GM12878 (cell line): Measurements from ENCODE around the gene RALGDS. TPM values are rescaled to one million over a fixed set of nuclear protein-coding genes. Genes with fewer than 3 reads are reported as not detected.

Experiments
- BCL11A ChIP-seq: IDR thresholded peaks from 2 replicates; pipeline ENCODE4 v1.6.1; 2011; ENCODE audit warnings: low read depth, low read length
- HSF1 ChIP-seq: fragments of 150-350 bp; IDR thresholded peaks from 2 replicates; pipeline ENCODE4 v1.6.1; 2014; ENCODE audit warnings: mild to moderate bottlenecking, low read depth, low read length
- KAT2A ChIP-seq: conservative IDR thresholded peaks from 2 replicates; pipeline ENCODE4 v1.6.1; 2011; ENCODE audit warnings: low read depth, low read length; ENCODE audit not compliant: control insufficient read depth
- KDM1A ChIP-seq: fragments of 200-600 bp; sonication (generic); IDR thresholded peaks from 2 replicates; pipeline ENCODE4 v1.6.1; 2016; ENCODE audit warnings: borderline replicate concordance
- MXI1 ChIP-seq: fragments of 150-350 bp; IDR thresholded peaks from 2 replicates; pipeline ENCODE4 v1.6.1; 2011; ENCODE audit warnings: low read depth, mild to moderate bottlenecking, inconsistent platforms, low read length, improper control_type of control experiment
- PAX5 ChIP-seq: IDR thresholded peaks from 2 replicates; pipeline ENCODE4 v1.6.1; 2011; ENCODE audit warnings: low read depth, low read length, borderline replicate concordance
- PKNOX1 ChIP-seq: fragments of 450-650 bp; IDR thresholded peaks from 2 replicates; pipeline ENCODE4 v1.6.1; 2016; ENCODE audit warnings: mild to moderate bottlenecking
- RAD21 ChIP-seq: IDR thresholded peaks from 2 replicates; pipeline ENCODE4 v1.6.1; 2011; ENCODE audit warnings: mild to moderate bottlenecking, low read depth, low read length, moderate library complexity; ENCODE audit not compliant: insufficient read depth
- TARDBP ChIP-seq: IDR thresholded peaks from 2 replicates; pipeline ENCODE4 v1.6.1; 2016; ENCODE audit warnings: borderline replicate concordance
- ZBTB4 ChIP-seq: fragments of 450-650 bp; formaldehyde crosslinking; IDR thresholded peaks from 2 replicates; pipeline ENCODE4 v1.4.0; 2022; ENCODE audit warnings: mild to moderate bottlenecking, moderate library complexity
- polyA plus RNA-seq, 11 experiments: library from polyadenylated mRNA; depleted of rRNA in 4 of 11; unstranded in 6 of 11; stranded (reverse) in 5 of 11; fragments of >200 nt; fragmentation: Nextera tagmentation in 4 of 11; fragmentation: Illumina TruSeq in 1 of 11; extraction: Ambion mirVana in 4 of 11; extraction: Trizol in 1 of 11; gene quantifications; 1 replicate in 1 of 11; 2 replicates in 10 of 11; pipeline versions ENCODE4 v1.2.1 to v1.2.3, GENCODE V29; 2011 to 2016; ENCODE audit warnings: inconsistent platforms in 2 of 11, missing spikeins in 2 of 11, low read depth in 1 of 11
- total RNA-seq, 4 experiments: library from RNA; depleted of rRNA in 3 of 4; stranded (reverse); fragments of >200 nt in 3 of 4; fragmentation: Illumina TruSeq in 1 of 4; extraction: Trizol in 1 of 4; gene quantifications; 2 replicates each; pipeline versions ENCODE4 v1.2.1 to v1.2.3, GENCODE V29; 2013 to 2021
- TF ChIP-seq, protein P1 (sequence below): IDR thresholded peaks from 2 replicates; pipeline ENCODE4 v1.6.1; 2011; ENCODE audit warnings: borderline replicate concordance, low read depth, mild to moderate bottlenecking, moderate library complexity, low read length; ENCODE audit not compliant: insufficient read depth, poor library complexity, severe bottlenecking
- TF ChIP-seq, protein P2 (sequence below): IDR thresholded peaks from 2 replicates; pipeline ENCODE4 v1.6.1; 2012; ENCODE audit warnings: low read length, inconsistent platforms
- TF ChIP-seq, protein P3 (sequence below): fragments of 450-650 bp; IDR thresholded peaks from 2 replicates; pipeline ENCODE4 v1.6.1; 2017; ENCODE audit warnings: mild to moderate bottlenecking, moderate library complexity

Gene RALGDS
- total and polyA plus RNA-seq, 10 of the 15 experiments (the other 5 are each of a cell fraction or from before 2014, with no cell fraction given) = 1.3 to 48.6 (median 21.2) TPM

DNA sequence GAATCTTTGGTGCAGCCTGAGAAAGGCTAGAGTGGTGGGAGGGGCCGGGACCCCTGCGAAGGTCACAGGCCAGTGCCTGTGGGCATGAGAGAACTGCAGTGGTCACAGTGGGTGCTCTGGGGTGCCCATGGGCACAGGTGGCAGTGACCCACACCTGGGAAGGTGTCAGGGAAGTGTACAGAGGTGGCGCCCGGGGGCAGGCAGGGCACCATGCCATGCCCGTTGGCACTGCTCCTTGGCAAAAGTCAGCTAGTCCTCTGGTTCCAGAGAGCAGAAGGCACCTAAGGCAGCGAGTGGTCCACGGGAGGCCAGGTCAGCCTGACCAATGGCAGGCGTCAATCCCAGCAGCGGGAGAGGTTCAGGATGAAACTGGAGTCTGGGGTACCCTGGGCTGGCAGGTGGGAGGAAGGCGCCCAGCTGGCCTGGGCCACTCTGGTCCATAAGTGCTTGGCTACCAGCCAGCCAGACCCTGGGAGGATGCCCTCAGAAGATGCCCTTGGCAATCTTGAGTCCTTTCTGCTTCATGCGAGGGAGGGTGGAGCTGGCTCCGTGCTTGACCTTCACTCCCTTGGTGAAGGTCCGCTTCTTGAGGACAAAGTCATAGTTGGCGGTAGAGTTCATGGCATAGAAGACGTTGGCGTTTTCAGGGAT, 22.8 kb downstream of the RALGDS start (continued):
- TF ChIP-seq BCL11A (no peak), ZBTB4 (CRISPR knock-in tag) (no peak), HSF1 (no peak), KDM1A (no peak), PKNOX1 (no peak), RAD21 (no peak), MXI1 (no peak), KAT2A (no peak), PAX5 (no peak), TARDBP (no peak)
- TF ChIP-seq, protein P1, sequence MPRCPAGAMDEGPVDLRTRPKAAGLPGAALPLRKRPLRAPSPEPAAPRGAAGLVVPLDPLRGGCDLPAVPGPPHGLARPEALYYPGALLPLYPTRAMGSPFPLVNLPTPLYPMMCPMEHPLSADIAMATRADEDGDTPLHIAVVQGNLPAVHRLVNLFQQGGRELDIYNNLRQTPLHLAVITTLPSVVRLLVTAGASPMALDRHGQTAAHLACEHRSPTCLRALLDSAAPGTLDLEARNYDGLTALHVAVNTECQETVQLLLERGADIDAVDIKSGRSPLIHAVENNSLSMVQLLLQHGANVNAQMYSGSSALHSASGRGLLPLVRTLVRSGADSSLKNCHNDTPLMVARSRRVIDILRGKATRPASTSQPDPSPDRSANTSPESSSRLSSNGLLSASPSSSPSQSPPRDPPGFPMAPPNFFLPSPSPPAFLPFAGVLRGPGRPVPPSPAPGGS = no peak
- TF ChIP-seq, protein P2, sequence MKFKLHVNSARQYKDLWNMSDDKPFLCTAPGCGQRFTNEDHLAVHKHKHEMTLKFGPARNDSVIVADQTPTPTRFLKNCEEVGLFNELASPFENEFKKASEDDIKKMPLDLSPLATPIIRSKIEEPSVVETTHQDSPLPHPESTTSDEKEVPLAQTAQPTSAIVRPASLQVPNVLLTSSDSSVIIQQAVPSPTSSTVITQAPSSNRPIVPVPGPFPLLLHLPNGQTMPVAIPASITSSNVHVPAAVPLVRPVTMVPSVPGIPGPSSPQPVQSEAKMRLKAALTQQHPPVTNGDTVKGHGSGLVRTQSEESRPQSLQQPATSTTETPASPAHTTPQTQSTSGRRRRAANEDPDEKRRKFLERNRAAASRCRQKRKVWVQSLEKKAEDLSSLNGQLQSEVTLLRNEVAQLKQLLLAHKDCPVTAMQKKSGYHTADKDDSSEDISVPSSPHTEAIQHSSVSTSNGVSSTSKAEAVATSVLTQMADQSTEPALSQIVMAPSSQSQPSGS = no peak
- TF ChIP-seq, protein P3, sequence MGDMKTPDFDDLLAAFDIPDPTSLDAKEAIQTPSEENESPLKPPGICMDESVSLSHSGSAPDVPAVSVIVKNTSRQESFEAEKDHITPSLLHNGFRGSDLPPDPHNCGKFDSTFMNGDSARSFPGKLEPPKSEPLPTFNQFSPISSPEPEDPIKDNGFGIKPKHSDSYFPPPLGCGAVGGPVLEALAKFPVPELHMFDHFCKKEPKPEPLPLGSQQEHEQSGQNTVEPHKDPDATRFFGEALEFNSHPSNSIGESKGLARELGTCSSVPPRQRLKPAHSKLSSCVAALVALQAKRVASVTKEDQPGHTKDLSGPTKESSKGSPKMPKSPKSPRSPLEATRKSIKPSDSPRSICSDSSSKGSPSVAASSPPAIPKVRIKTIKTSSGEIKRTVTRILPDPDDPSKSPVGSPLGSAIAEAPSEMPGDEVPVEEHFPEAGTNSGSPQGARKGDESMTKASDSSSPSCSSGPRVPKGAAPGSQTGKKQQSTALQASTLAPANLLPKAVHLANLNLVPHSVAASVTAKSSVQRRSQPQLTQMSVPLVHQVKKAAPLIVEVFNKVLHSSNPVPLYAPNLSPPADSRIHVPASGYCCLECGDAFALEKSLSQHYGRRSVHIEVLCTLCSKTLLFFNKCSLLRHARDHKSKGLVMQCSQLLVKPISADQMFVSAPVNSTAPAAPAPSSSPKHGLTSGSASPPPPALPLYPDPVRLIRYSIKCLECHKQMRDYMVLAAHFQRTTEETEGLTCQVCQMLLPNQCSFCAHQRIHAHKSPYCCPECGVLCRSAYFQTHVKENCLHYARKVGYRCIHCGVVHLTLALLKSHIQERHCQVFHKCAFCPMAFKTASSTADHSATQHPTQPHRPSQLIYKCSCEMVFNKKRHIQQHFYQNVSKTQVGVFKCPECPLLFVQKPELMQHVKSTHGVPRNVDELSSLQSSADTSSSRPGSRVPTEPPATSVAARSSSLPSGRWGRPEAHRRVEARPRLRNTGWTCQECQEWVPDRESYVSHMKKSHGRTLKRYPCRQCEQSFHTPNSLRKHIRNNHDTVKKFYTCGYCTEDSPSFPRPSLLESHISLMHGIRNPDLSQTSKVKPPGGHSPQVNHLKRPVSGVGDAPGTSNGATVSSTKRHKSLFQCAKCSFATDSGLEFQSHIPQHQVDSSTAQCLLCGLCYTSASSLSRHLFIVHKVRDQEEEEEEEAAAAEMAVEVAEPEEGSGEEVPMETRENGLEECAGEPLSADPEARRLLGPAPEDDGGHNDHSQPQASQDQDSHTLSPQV = no peak
